Measurements from ENCODE around the gene BICRA. TPM values are rescaled to one million over a fixed set of nuclear protein-coding genes. Genes with fewer than 3 reads are reported as not detected.

Gene BICRA
- total RNA-seq, 1 donor from 2014 or later = 22.9 TPM

GRCh38 chr19:47729799-47730520 lies 121.0 kb downstream of the BICRA start:
- peak overlapping the region; percentile 88 for H3K4me3 Mint-ChIP-seq
- H3K9me3 Mint-ChIP-seq = no peaks in the 10 kb centered on the region
- H3K27me3 Mint-ChIP-seq = peaks cover 31% of the 10 kb centered on the region
- no peaks in the 10 kb centered on the region for H3K36me3 Mint-ChIP-seq
- no peak for DNase-seq (ENCODE audit: extremely low spot score, unreplicated experiment)
- TF ChIP-seq CTCF (conservative IDR thresholded peaks at IDR 0.05) = no peak
- H3K27ac Mint-ChIP-seq = peak overlapping the region; percentile 95
- peaks cover 11% of the 10 kb centered on the region for H3K4me1 Mint-ChIP-seq (ENCODE audit: unreplicated experiment)

GRCh38 chr19:47730521-47730889 lies 121.6 kb downstream of the BICRA start:
- H3K27ac Mint-ChIP-seq = peak overlapping the region; percentile 95
- H3K27me3 Mint-ChIP-seq = peaks cover 31% of the 10 kb centered on the region
- no peaks in the 10 kb centered on the region for H3K36me3 Mint-ChIP-seq
- peak overlapping the region; percentile 88 for H3K4me3 Mint-ChIP-seq
- TF ChIP-seq CTCF (conservative IDR thresholded peaks at IDR 0.05) = no peak
- H3K9me3 Mint-ChIP-seq = no peaks in the 10 kb centered on the region
- H3K4me1 Mint-ChIP-seq (ENCODE audit: unreplicated experiment) = peaks cover 11% of the 10 kb centered on the region
- no peak for DNase-seq (ENCODE audit: extremely low spot score, unreplicated experiment)

- DNase-seq (ENCODE audit: extremely low spot score, unreplicated experiment) = no peak
- Mint-ChIP-seq H3K4me3 (no peak overlapping the region), H3K36me3 (no peaks in the 10 kb centered on the region), H3K9me3 (no peaks in the 10 kb centered on the region), H3K27me3 (peaks cover 31% of the 10 kb centered on the region), H3K4me1 (ENCODE audit: unreplicated experiment) (peaks cover 11% of the 10 kb centered on the region), H3K27ac (no peak overlapping the region)
- no peak for TF ChIP-seq CTCF (conservative IDR thresholded peaks at IDR 0.05)
Measured at GRCh38 chr19:47730910-47731309, 122.0 kb downstream of the BICRA start.

- H3K27ac Mint-ChIP-seq = no peak overlapping the region
- no peaks in the 10 kb centered on the region for H3K9me3 Mint-ChIP-seq
- no peak for TF ChIP-seq CTCF (conservative IDR thresholded peaks at IDR 0.05)
- no peak overlapping the region for H3K4me3 Mint-ChIP-seq
- peaks cover 15% of the 10 kb centered on the region for H3K27me3 Mint-ChIP-seq
- H3K4me1 Mint-ChIP-seq (ENCODE audit: unreplicated experiment) = no peaks in the 10 kb centered on the region
- DNase-seq (ENCODE audit: extremely low spot score, unreplicated experiment) = no peak
- H3K36me3 Mint-ChIP-seq = no peaks in the 10 kb centered on the region
Measured at GRCh38 chr19:47735131-47735530, 126.2 kb downstream of the BICRA start.

GRCh38 chr19:47740866-47741519 lies 132.1 kb downstream of the BICRA start:
- H3K4me1 Mint-ChIP-seq (ENCODE audit: unreplicated experiment) = peaks cover 9% of the 10 kb centered on the region
- H3K27ac Mint-ChIP-seq = no peak overlapping the region
- no peak overlapping the region for H3K4me3 Mint-ChIP-seq
- H3K9me3 Mint-ChIP-seq = no peaks in the 10 kb centered on the region
- no peak for TF ChIP-seq CTCF (conservative IDR thresholded peaks at IDR 0.05)
- H3K27me3 Mint-ChIP-seq = peaks cover 10% of the 10 kb centered on the region
- peaks cover 8% of the 10 kb centered on the region for H3K36me3 Mint-ChIP-seq
- no peak for DNase-seq (ENCODE audit: extremely low spot score, unreplicated experiment)
